CD4-positive, alpha-beta T cell treated with Interleukin-4 for 4 hours (primary cell): ENCODE measurements around the gene GIPC3.
A peak's percentile ranks its signal among the peaks of the same experiment; 100 is the strongest.

Experiments
- DNase-seq: peaks from one replicate; pipeline ENCODE4 v3.0.0-alpha.2; 2020

GIPC3 gene, protein sequence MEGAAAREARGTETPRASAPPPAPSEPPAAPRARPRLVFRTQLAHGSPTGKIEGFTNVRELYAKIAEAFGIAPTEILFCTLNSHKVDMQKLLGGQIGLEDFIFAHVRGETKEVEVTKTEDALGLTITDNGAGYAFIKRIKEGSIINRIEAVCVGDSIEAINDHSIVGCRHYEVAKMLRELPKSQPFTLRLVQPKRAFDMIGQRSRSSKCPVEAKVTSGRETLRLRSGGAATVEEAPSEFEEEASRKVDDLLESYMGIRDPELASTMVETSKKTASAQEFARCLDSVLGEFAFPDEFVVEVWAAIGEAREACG

DNA sequence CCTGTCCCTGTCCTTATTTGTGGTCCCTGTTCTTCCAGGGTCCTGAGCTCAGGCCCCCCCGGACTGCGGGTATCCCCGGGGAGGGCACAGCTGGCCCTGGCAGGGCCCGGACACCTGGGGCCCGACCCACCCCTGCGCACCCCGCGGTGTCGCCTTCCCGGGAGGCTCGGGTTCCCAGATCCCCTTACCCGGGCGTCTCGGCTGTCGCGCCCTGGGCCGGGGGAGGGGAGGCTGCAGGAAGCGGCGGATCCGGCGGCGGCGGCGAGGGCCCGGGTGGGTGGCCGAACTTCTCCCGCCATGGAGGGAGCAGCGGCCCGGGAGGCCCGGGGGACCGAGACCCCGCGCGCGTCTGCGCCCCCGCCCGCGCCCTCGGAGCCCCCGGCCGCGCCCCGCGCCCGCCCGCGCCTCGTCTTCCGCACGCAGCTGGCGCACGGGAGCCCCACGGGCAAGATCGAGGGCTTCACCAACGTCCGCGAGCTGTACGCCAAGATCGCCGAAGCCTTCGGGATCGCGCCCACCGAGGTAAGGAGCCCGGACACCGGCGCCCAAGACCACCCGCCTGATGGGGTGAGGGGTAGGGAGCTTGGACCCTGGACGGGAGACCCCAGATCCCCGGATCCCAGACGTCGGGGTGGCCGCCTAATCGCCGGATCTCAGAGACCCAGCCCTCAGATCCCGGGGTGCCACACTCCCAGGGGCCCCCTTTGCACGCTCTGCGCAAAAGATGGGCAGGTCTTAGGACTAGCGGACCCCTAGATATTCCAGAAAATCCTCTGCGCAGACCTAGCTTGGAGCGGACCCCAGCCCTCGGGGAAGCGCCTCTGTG, at the start of gene GIPC3:
Gene GIPC3, plus strand, starts transcription at position 178 of the 826 bp plus-strand sequence. Its CDS starts 120 bp downstream, at position 298.
- DNase-seq, result no peak

DNA sequence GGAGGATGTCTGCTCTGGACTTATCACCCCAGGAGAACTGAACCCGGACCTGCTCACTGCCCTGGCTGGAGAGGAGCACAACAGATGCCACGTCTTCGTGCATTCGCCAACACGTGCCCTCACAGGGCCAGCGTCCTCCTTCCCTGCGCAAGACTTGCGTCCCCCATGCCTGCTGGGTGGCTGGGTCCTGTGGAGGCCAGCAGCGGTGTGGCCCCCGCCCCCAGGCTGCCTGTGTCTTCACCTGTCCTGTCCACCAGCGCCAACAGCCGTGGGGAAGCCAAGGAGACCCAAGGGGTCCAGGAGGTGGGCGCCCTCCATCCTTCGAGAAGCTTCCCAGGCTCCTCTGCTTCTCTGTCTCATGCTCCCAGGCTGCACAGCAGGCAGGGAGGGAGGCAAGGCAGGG, 49.7 kb upstream of the GIPC3 start:
- no peak for DNase-seq

DNA sequence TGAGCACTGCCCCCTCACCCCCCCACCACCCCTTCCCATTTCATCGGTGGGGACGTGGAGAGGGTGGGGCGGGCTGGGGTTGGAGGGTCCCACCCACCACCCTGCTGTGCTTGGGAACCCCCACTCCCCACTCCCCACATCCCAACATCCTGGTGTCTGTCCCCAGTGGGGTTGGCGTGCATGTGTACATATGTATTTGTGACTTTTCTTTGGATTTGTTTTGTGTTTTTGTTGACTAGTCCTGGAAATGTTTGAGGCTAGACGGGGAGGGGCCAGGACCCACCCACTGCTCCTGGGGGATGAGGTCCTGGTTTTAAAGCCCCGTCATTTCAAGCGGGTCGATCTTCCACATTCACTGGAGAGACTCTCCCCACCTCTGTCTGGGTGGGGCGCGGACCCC, 49.3 kb upstream of the GIPC3 start:
- no peak for DNase-seq

DNA sequence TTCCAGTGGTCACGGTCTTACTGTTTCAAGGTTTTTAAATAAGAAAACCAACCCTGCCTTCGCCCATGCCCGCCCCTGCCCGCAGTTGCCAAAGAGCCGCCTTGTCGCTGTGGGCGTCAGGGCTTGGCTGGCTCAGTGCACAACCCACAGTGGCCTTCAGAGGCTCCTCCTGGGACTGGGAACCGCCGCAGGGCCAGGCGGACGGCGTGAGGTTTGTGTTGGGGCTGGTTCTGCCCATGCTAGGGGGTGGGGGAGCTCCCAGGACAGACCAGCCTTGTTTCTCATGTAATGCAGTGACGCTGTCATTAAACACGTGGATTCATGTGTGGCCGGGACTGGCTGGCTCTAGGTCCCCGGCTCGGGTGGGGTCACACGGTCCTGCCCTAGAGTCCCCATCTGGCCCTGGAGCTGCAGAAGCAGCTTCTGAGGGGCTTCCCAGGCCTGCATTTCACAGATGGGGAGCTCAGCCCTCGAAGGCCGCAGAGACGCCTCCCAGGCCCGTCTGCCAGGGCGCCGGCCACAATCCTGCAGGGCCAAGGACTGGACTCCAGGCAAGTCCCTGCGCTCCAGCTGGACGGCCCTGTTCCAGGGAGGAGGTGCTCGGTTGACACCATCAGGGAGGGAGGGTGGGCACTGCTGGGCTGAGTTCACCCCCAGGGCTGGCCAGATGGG, 48.7 kb upstream of the GIPC3 start:
- no peak for DNase-seq

DNA sequence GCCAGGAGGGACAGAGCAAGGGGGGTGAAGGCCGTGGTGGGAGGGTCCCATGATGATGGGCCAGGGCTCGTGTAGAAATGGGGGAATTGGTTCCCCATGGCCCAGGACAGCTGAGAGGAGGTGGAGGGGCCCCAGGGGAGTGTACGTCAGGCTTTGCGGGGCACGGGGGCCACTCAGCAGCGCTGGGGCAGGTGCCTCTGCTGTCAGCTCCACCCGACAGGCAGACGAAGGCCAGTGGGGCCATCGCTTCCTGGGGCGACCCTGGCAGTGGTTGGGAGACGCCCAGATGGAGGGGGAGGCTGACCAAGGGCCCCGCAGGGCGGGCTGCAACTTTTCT, 48.2 kb upstream of the GIPC3 start:
- no peak for DNase-seq

DNA sequence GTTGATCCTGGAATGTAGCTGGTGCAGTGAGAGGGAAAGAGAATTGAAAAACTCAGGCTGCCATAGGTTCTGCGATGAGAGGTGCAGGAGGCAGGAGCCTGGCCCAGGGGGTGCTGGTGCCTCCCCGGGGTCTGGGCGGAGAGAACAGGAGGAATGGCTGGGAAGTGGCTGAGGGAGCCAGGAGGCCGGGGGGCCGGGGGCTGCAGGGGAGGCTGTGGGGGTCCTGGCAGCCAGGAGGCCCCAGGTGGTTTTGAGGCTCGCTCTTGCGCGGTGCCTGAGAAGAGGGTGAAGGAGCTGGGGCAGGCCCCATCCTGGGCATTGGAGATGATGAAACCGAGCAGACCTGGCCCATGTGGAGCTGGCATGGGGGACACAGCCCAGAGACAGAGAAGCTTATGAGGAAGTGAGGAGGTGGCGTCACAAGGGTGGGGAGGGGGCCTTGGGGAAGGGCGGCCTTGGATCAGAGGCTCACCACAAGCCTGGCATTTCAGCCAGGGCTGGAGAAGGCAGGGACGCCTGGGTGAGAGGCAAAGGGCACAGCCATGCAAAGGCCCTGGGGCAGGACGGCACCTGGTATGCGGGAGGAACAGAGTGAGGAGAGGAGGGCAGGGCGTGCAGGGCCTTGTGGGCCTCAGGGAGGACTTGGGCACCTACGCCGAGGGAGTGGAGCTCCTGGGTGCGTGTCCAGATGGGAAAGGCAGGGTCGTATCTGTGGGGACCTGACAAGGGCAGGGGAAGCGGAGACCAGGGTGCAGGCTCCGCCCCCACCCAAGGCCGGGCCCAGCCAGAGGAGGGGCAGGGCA, 47.6 kb upstream of the GIPC3 start:
- DNase-seq, result no peak

DNA sequence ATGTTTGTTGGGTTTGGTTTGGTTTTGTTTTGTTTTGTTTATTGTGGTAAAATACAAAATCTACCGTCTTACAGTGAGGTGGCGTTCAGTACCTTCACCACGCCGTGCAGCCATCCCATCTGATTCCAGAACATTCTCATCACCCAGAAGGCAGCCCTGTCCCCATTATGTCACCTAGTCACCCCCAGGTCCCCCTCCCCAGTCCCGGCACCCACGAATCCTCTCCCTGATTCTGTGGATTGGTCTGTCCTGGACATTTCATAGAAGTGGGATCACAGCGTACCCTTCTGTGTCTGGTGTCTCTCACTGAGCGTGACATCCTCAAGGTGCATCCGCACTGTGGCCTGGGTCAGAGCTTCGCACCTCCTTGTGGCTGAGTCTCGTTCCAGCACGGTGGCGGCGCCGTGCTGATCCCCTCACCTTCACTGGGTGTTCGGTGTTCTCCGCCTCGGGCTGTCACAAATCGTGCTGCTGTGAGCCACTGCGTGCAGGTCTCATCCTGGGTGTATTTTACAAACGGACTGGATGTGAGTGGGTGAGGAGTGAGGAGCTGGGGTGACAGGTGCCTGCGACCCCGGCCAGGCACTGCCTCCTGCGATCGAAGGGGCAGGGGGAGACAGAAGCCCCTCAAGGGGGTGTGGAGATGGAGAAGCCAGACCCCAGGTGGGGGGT, 46.9 kb upstream of the GIPC3 start:
- DNase-seq, result no peak

DNA sequence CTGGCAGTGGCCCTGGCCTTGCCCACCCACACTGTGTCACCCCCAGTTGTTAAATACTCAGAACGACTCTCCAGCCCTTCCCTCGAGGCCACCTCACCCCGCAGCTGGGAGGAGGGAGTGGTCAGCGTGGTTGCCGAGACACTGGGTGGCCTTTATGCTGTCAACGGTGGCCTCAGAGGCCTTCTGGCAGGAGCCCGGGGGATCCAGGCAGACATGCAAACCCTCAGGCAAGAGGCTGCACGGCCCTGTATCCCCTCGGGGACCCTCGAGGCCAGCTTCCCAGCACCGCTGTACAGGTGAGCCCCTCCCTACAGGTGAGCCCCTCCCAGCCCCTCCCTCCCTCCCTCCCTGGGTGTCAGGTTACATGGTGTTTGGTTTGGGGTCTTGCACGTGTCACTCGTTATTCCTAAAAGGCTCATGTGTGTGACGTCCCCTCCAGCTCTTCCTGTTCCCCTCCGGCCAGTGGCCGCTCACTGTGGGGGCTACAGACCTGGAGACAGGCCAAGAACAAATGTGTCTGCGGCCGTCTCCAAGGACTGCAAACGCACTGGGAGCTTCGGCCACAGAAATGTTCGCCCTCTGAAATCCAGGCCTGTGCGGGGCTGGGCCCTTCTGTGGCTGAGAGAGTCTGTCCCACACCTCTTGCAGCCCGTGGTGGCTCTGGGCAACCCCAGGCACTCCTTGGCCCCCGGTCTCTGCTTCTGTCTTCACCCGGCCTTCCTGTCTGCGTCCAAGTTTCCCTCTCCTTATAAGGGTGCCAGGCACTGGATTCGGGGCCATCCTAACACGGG, 46.1 kb upstream of the GIPC3 start, which contains the start of gene TEKTIP1:
Gene TEKTIP1, plus strand, starts transcription at position 210 of the 791 bp plus-strand sequence. Its CDS starts 4 bp downstream, at position 214.
- DNase-seq, result no peak

DNA sequence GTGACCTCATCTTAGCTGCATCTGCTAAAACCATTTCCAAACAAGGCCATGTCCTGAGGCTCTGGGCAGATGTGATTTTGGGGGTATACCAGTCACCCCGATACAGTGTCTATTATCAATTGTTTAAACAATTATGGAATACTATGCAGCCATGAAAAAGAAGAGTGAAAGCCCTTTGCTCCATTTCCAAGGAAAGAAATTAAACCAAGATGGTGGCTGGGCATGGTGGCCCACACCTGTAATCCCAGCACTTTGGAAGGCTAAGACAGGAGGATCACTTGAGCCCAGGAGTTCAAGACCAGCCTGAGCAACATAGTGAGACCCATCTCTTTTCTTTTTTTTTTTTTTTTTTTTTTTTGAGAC, 45.5 kb upstream of the GIPC3 start:
- DNase-seq, result no peak

DNA sequence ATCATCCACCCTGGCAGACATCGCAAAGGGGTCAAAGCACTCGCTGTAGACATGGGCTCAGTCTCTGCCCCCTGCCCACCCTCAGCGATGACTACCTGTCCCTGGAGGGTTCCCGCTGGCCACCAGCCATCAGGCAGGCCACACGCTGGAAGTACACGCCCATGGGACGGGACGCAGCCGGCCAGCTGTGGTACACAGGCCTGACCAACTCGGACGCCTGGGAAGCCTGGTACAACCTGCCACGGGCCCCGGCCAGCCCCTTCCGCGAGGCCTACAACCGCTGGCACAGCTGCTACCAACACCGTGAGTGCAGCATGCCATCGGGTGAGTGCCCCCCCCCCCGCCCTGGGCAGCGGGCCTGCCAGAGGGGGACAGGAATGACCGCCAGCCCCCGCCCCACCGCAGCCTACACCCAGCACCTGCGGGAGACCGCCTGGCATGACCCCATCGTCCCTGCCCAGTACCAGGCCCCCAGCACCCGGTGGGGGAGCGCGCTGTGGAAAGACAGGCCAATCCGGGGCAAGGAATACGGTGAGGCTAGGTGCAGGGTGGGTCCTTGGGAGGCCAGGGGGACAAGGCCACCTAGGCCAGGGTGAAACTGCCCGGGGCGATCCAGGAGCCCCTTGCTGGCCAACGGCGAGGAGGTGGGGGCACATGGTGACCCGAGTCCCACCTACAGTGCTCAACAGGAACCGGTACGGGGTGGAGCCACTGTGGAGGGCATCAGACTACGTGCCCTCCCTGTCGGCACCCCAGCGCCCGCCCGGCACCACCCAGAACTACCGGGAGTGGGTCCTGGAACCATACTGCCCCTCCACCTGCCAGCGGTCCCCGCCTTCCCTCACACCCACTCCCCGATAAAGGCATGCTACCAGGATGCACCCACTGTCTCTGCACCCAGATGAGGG, 41.9 kb upstream of the GIPC3 start:
- no peak for DNase-seq

DNA sequence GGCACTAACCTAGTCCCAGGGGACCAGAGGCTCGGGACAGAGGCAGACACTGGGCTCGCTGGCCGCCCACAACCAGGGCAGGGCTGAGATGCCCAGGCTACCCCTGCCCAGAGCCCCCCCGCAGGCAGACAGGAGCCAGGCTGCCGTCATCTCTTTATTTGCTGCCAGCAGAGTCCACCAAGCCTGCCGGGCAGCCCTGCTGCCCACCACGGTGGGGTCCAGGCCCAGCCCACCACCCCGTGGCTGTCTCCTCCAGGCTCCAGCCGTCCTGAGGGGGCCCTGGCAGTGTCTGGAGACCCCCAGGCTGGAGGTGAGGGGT, 41.3 kb upstream of the GIPC3 start:
- no peak for DNase-seq

DNA sequence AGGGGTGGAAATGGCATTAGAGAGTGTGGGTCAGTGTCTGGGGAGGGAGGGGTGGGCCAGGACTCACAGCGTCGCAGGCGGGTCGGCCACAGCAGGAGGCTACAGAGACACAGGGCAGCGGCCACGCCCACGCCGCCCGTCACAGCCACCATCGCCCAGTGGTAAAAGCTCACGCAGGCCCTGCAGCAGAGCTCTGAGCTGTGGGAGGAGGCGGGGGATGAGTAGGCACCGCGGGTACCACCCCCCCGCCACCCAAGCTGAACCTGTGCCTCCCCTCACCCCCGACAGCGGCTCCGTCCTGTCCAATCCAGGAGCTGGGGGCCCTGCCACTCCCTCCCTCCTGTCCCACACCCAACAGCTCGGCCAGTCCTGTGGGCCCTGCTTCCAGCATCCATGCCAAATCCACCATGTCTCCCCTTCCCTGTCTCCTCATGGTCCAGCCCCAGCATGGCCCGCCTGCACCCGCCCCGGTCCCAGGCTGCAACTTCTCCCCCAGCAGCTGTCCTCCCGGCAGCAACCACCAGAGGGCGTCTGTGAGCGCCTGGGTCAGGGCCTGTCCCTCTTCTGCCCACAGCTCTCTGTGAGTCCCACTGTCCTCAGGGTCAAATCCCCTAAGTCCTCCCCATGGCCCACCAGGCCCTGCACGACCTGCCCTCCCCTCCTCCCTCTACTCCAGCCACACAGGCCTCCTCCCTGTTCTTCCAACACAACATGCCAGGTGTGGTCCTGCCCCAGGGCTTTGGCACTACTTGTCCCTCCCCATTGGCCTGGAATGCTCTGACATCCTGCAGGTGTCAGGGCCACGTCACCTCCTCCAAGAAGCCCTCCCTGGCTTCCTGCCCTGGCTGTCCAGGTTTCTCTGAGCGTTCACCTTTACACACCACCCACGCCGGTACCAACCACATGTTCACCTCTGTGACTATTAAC, 40.3 kb upstream of the GIPC3 start:
- DNase-seq, result peak; percentile 55

DNA sequence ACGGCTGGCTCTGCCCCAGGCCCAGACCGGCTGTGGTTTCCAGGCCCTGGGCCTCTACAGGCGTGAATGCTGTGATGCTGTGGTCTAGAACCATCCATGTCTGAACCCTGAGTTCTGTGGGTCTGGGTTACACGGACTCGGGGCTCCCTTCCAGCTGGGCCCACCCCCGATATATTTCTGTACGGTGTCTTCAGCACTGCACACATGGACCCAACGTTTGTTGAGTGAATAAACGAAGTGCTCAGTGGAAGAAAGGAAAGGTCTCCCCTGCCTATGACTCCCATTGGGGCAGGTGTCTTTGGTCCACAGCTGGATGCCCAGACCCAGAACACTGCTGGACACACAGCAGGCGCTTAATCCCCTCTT, 39.6 kb upstream of the GIPC3 start:
- no peak for DNase-seq

DNA sequence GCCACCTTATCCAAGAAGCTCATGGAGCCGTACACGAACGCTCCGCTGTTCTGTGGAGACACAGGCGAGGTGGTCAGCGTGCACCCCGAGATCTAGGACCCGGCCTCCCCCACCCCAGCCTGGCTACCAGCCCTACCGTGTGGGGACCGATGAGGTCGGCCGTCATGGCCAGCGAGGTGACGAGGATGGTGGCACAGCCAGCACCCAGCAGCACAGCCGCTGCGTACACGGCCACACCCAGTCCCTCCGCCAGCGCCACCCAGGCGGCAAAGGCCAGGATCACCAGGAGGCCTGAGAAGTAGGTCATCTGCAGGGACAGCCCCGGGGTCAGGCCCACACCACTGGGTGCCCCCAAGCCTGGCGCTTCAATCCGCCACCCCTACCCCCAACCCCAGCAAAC, 39.2 kb upstream of the GIPC3 start:
- DNase-seq, result no peak

DNA sequence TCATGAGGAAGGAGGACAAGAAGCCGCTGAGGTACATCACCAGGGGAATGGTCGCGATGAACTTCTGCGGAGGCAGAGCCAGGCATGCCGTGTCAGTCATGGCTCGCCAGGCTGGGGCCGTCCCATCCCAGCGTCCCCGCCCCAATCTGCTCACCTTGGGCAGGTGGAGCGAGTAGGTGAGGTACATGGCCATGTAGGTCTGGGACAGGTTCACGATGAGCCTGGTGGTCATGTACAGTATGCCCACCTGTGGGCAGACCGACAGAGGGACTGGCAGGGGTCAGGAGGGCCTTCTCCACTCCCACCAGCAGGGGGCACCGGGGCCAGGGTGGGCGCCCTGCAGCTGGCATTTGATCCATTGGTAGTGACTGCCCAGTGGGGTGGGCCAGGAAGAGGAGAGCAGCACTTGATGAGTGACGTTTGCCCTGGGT, 38.0 kb upstream of the GIPC3 start:
- DNase-seq, result no peak

DNA sequence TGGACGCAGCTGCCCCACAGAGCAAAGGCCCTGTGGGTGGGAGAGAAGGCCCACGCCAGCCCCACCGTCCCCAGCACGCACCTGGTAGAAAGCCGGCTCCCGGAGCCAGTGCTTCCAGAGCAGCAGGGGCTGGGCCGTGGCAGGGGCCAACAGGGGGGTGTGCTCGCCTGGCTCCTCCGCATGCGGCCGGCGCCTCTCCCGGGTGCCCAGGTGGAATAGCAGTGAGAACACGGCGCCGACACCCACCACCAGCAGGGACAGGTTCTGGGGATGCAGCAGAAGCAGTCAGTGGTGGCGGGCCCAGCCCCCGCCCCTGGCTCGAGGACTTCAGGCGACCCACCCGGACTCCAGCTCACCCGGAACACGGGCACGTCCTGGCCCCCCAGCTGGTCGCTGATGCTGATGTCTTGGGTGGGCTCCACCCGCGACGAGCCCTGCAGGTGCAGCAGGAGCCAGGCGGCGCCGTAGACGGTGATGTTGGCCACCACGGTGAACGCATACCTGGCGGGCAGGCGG, 37.5 kb upstream of the GIPC3 start:
- no peak for DNase-seq

DNA sequence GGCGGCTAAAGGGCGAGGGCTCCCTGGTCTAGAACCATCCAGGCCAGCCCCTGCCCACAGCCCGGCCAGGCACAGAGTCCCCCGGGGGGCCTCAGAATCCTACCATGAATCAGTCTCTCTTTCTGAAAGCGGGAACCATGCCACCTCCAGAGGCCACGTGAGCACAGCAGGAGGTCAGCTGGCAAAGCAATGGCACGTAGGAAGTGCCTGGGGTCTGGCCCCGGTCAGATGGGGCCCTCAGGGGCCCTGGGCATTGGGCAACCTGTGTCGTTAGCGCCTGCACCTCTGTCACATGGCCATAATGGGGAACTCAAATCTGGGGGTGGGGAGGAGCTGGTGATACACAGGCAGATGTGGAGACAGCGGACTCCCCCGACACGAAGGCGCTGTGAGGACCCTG, 36.7 kb upstream of the GIPC3 start:
- DNase-seq, result no peak

DNA sequence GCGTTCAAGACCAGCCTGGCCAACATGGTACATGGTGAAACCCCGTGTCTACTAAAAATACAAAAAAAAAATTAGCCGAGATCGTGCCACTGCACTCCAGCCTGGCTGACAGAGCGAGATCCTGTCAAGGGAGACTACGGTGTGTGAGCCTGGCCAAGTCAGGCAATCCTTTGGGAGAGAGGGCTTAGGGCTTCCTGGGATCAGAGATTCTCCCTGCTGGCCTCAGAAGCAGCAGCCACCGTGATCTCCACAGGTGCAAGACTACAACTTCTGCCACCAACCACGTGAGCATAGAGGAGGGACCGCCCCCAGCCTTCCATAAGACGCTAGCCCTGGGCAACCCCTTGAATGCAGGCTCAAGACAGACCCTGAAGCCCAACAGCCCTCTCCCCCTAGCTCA, 35.5 kb upstream of the GIPC3 start:
- no peak for DNase-seq
